ENCODE measurements around the gene EXOSC3.

DNA sequence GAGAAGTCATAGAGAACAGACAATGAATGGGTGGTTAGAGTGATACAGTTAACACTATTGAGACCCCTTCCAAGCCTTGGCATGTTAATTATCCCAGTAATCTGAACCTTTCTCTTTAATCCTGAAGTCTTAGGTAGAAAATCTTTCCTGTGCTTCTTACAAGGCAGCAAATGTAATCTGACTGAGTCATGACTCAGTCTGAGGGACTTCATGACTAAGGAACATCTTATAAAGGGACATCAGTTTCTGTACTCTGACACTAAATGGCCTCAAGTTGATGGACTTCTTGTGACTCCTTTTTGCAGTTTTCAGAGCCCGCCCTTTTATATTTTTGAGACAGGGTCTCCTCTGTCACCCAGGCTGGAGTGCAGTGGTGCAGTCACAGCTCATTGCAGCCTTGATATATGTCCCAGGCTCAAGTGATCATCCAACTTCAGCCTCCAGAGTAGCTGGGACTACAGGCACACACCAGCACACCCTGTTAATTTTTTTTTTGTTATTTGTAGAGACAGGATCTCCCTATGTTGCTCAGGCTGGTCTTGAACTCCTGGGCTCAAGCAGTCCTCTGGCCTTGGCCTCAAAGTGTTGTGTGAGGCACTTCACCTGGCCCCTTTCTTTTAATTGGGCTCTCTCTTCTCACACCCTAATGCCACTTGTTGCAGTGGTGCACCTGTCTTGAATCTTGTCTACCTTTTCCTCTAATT is 9.5 kb downstream of the EXOSC3 start:
- TF ChIP-seq, protein P1, sequence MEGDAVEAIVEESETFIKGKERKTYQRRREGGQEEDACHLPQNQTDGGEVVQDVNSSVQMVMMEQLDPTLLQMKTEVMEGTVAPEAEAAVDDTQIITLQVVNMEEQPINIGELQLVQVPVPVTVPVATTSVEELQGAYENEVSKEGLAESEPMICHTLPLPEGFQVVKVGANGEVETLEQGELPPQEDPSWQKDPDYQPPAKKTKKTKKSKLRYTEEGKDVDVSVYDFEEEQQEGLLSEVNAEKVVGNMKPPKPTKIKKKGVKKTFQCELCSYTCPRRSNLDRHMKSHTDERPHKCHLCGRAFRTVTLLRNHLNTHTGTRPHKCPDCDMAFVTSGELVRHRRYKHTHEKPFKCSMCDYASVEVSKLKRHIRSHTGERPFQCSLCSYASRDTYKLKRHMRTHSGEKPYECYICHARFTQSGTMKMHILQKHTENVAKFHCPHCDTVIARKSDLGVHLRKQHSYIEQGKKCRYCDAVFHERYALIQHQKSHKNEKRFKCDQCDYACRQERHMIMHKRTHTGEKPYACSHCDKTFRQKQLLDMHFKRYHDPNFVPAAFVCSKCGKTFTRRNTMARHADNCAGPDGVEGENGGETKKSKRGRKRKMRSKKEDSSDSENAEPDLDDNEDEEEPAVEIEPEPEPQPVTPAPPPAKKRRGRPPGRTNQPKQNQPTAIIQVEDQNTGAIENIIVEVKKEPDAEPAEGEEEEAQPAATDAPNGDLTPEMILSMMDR (IDR thresholded peaks at IDR 0.05; ENCODE audit: control extremely low read depth in 1 of 3, insufficient read depth in 1 of 3, low read depth in 1 of 3, low read length in 3 of 3), result no peak
- TF ChIP-seq NRF1 (IDR thresholded peaks at IDR 0.05; ENCODE audit: low read depth, low read length), result no peak
- TF ChIP-seq, protein P2, sequence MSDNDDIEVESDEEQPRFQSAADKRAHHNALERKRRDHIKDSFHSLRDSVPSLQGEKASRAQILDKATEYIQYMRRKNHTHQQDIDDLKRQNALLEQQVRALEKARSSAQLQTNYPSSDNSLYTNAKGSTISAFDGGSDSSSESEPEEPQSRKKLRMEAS (IDR thresholded peaks at IDR 0.05), result no peak
- no peak for TF ChIP-seq EZH2 (IDR thresholded peaks at IDR 0.05; ENCODE audit: low read depth, low read length, severe bottlenecking)
- TF ChIP-seq POLR2A (IDR thresholded peaks at IDR 0.05; ENCODE audit: control extremely low read depth in 1 of 2, low read depth in 2 of 2, low read length in 2 of 2), result no peak; a peak in 1 of 3 replicates
- TF ChIP-seq SUZ12 (IDR thresholded peaks at IDR 0.05; ENCODE audit: low read length), result no peak
- no peak for TF ChIP-seq TEAD4 (IDR thresholded peaks at IDR 0.05; ENCODE audit: low read depth, low read length)
- no peak for TF ChIP-seq CBX5 (IDR thresholded peaks at IDR 0.05; ENCODE audit: low read depth, low read length)
- no peak for TF ChIP-seq JUND (IDR thresholded peaks at IDR 0.05; ENCODE audit: low read length)
- TF ChIP-seq EGR1 (IDR thresholded peaks at IDR 0.05; ENCODE audit: borderline replicate concordance, low read depth, low read length), result no peak
